ENCODE results near the gene ETV3.

DNA sequence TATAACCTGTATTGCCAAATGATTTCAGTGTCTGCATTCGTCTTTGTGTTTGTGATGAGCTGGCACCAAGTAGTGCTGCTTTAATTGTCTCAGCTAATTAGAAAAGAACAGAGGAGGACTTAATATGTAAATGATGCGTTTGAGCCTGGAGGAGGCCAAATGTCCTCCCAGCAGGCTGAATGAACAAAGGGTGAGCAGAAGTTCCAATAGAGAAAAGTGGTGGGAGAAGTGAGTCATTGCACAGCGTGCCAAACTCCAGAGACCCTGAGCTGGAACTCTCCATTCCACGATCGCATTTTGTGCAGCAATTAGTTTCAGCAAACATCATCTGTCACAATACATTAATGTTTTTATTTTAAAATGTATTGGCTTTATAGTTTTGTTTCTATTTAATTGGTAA lies 56.5 kb downstream of the ETV3 start:
- no peak for TF ChIP-seq EZH2phosphoT487 (IDR thresholded peaks at IDR 0.05; ENCODE audit: insufficient read depth, low read depth)
- TF ChIP-seq EZH2 (IDR thresholded peaks at IDR 0.05; ENCODE audit: insufficient read depth, poor library complexity, severe bottlenecking), result no peak

All from GM23248 (cell line).